NB4 (cell line): ENCODE data around the gene SNED1.

ENCODE experiments used
- CTCF ChIP-seq: IDR thresholded peaks from one replicate; pipeline ENCODE4 v1.5.1; 2012; ENCODE audit warnings: low read depth, low read length
- MYC ChIP-seq: IDR thresholded peaks from 2 replicates; pipeline ENCODE4 v1.6.1; 2011; ENCODE audit warnings: low read depth, low read length
- POLR2A ChIP-seq: IDR thresholded peaks from 2 replicates; pipeline ENCODE4 v1.6.1; 2011; ENCODE audit warnings: mild to moderate bottlenecking; ENCODE audit not compliant: insufficient read length; ENCODE audit errors: extremely low read depth

- TF ChIP-seq CTCF (no peak), POLR2A (no peak), MYC (no peak)
These were observed 33.6 kb upstream of the SNED1 start for GRCh38 chr2:240964704-240965295.
